CD4-positive, alpha-beta T cell treated with Interleukin-15 for 1 hour (primary cell): Measurements from ENCODE around the gene DHX32.
A peak's percentile ranks its signal among the peaks of the same experiment; 100 is the strongest.

Experiments
- DNase-seq: peaks from one replicate; pipeline ENCODE4 v3.0.0-alpha.2; 2020

Gene DHX32

GRCh38 chr10:125846894-125847293 lies 34.2 kb downstream of the DHX32 start:
- DNase-seq = no peak

- no peak for DNase-seq
These were observed 35.5 kb downstream of the DHX32 start for GRCh38 chr10:125845617-125846016.

DNA sequence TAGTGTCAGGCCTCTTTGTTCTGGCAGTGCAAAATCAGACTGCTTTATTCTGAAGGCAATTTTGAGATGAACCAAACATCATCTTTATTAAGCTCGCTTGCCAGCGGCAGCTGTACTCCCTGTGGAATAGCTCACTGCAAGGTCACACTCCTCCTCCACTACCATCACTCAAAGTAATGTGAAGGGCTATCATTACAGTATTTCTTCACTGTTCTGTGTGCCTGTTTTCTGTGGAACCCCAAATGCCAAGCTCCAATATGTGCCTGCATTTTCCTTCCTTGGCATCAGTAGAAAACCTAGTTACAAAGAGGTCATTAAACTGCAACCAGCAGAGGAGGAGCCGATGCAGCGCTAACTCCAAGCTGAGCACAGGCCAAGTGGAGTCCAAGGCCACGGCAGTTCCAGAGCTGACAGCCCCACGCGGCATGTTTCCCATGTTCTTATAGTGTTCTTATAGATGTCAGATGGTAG lies 36.3 kb downstream of the DHX32 start:
- no peak for DNase-seq

GRCh38 chr10:125843603-125844329 lies 37.3 kb downstream of the DHX32 start:
- DNase-seq = no peak

DNA sequence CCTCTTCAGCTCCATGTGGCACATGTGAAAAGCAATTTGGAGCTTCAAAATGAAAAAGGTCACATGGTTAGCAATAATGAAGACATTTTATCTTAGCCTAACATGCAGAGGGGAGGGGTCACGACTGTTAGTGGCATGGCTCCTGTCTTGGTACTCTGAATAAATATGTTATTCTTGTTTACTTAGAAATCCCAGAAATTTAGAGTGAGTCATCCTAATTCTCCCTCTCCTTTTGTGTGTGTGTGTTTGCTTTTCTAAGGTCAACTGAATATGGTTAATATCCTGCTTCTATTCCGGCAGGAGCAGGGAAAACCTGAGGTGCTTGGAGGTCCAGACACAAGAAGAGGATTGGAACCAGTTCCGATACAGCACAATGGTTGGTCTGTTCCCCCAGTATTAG lies 40.1 kb downstream of the DHX32 start:
- DNase-seq = no peak

- no peak for DNase-seq
These were observed 40.7 kb downstream of the DHX32 start for GRCh38 chr10:125840406-125840805.

DNA sequence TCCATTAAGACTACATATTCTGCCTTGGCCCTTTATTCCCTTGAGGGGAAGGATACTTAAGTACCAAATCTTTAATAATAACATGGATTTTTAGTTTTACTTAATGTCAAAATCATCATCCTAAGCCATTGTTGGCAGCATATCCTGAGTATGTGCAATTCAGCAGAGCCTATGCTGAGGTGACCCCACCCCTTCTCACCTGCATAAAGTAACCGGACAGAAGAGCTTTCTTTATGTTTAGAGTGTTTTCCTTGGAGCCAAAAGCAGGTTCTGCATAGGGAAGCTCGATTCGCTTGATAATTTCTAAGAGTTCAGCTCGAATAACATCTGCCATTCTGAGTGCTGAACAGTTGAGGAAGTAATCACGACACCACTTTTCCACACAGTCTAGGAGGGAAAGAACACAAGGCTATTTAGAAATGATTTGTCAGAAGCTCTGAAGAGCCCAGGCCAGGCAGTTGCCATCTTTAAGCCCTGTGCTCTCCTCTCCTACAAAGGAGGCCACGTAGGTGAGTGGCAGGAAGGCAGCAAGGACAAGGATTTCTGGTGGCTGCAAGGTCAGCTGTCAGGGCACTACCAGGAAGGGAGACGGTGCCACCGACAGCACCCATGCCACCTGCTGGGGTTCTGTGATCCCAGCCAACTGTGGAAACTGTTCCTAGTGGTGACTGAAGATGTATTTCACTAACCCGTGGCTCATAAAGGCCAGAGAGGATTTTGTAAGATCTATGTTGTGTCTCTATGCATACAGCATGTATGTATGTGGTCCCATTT lies 42.1 kb downstream of the DHX32 start:
- DNase-seq = no peak

- DNase-seq = no peak
These were observed 44.3 kb downstream of the DHX32 start for GRCh38 chr10:125836746-125837145.

DNA sequence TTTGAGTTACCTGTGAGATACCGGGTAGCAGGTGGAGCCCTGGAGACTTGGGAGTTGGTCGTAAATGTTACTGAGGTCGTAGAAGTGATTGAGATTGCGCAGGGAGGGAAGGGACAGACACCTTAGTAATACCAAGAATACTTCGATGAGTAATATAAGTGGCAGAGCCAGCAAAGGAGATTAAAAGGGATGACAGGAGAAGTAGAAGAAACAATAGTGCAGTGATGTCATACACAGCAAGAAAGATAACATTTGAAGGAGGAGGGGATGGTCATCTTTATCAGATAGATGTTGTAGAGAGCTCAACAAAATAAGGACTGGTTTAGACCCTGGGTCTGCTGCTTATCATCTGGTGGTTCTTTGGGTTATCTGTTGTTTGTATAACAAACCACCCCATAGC lies 52.8 kb downstream of the DHX32 start:
- no peak for DNase-seq

GRCh38 chr10:125827133-125827532 lies 54.0 kb downstream of the DHX32 start:
- no peak for DNase-seq

GRCh38 chr10:125824736-125825135 lies 56.4 kb downstream of the DHX32 start:
- DNase-seq = no peak

DNA sequence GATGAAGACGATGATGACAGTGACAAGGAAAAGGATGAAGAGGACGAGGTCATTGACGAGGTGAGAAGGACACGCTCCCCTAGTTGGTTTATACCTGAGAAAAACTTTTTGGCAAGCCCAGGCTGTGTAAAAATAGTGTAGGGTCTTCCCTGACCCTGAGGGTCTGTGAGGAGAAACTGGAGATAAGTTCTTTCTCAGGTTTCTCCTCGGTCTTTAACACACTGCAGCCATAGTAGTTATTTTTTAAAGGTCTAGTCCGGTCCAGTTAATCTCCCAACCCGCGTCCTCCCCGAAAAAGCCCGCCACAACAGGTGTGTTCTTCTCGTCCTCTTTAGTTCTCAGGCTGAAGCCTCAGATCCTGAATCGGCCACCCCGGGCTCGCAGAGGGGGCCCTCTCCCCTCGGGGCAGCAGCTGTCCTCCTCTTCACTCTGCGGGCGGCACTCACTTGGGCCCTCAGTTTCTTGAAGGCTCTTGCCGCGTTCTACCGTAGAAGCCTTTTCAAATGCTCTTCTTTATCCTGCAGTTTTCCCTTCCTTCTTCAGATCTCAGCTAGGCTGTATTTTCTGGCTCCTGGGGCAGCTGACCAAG lies 57.3 kb downstream of the DHX32 start:
- no peak for DNase-seq

DNA sequence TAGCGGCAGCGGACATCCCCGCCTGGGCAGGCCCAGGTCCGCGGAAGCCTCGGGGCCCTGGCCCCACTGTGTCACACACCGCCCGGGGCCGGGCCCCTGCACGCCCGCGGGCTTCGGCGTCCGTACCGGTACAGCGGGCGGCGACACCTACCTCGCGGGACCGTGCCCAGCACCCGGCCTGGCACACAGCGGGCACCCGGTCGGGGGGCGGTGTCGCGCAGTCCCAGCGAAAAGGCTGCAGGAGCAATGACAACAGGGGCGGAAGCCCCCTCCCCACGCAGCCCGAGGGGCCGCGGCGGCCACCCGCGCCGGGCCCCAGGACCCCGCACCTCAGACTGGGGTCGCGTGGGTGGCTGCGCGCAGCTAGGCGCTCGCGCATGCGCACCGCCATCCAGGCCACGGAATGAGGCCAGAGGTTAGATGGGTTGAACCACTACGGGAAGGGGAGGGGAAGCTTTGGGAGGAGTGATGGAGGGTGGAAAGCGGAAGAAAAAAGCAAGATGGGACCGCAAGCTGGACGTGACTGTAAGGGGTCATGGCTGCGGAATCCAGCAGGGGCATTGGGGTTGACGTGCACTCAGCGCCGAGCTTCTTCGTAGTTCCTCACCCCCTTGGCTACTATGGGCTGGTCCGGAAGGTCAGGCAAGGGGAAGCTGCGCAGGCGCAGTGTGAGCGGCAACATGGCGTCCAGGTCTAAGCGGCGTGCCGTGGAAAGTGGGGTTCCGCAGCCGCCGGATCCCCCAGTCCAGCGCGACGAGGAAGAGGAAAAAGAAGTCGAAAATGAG lies 58.0 kb downstream of the DHX32 start, which contains the start of the genes BCCIP and UROS:
BCCIP (plus strand) TSS at position 669 of the 785 bp plus-strand sequence; CDS start at position 681, 12 bp downstream.
UROS (minus strand) TSS at position 381 of the 785 bp plus-strand sequence. CDS start 6,759 bp downstream, outside the sequence.
- peak; percentile 91 for DNase-seq

- DNase-seq = no peak
These were observed 60.4 kb downstream of the DHX32 start for GRCh38 chr10:125820701-125821100.

GRCh38 chr10:125817337-125817946 lies 63.6 kb downstream of the DHX32 start:
- no peak for DNase-seq

DNA sequence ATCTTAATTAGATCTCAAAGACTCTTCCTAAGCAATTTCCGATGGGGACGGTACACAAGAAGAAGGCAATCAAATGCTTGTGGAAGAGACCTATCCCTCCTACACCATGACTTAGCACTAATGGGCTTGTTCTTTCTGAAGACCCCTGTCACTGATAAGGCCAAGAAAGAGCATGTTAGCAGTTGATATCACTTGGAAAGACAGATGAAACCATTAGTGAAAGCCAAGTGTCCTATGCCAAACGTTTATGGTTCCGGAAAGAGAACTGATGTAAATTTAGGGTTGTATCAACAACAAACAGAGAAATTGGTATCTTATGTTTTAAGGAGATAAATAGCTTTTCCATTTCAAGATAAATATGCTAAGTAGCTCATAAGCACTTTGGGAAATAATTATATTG lies 64.5 kb downstream of the DHX32 start:
- DNase-seq = no peak

GRCh38 chr10:125815764-125816163 lies 65.3 kb downstream of the DHX32 start:
- no peak for DNase-seq

- no peak for DNase-seq
These were observed 68.9 kb downstream of the DHX32 start for GRCh38 chr10:125812128-125812750.

GRCh38 chr10:125811251-125811650 lies 69.8 kb downstream of the DHX32 start:
- DNase-seq = no peak

DNA sequence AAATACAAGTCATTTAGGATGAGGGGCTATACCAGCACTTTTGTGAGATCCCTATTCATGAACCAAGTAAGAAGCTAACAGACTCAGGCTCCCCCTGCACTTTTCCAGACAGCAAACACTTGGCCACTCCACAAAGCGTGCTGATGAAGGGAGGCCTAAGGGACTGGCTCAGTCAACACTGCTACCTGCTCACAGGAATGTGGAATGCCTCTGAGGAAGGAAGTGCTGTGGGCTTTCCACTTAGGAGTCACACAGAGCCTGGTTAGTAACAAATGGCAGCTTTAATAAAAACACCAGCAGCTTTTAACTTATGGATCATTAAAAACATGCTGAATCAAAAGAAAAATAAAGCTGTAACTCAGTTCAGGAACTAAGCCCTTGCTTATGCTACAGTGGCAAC lies 73.0 kb downstream of the DHX32 start:
- no peak for DNase-seq

DNA sequence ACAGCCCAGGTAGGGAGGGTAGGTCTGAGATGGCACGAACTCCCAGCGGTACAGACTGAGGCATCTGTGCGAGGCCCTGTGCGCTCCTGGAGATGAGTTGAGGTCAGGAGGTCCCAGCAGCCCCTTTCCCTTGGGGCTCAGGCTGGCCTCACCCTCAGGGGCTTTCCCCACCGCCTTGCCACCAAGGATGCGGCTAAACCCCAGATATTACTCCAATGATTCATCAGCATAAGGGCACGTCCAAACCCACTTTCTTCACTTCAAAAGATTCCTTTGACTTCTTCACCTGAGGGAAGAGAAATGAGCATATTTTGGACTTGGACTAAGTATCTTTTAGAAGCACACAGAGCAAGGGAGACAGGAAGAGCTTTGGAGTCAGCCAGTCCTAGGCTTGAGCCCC lies 78.4 kb downstream of the DHX32 start:
- DNase-seq = no peak

DNA sequence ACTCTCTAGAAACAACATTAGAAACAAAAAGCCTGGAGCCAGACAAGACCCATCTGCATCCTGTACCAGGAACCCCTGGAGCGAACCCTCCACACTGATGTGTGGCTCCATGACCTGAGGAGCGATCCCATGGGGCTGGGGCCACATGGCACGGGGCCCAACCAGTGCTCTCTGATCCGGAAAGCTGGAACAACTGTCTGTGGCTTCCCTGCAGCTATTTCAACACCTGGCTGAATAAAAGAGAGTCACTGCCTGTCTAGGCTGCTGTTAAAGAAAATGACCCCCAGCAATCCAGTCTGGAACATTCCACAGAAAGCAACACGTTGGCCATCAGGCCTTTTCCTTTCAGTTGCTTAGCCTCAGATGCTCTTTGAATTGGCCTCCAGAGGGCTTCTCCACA lies 79.0 kb downstream of the DHX32 start:
- no peak for DNase-seq
